ENCODE data around the gene PNKD.

DNA sequence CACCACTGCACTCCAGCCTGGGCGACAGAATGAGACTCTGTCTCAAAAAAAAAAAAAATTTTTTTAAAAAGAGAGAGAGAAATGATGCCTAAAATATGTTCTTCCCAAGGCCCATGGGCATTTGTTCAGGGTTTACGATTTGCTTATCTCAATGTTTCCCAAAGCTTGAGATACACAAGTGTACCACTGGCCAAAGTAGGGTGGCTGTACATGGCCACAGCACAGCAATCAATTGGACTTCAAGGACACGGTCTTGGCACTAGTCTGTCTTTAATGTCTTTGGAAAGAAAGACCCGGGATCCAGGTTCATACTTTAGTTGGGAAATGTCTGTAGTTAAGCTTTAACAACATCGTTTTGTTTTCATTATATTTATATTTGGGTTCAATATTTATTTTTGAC lies 76.9 kb downstream of the PNKD start:
- TF ChIP-seq CTCF (IDR thresholded peaks at IDR 0.05): no peak
- no peak for TF ChIP-seq ZFX (IDR thresholded peaks at IDR 0.05; ENCODE audit: borderline replicate concordance)

Data from 22Rv1 (cell line).